H1 (cell line): ENCODE measurements around the gene ATP6V0D1. TPM values are rescaled to one million over a fixed set of nuclear protein-coding genes. Genes with fewer than 3 reads are reported as not detected.

Experiments
- CHD1 ChIP-seq: IDR thresholded peaks from 2 replicates; pipeline ENCODE4 v1.6.1; 2012; ENCODE audit warnings: low read depth, low read length, improper control_type of control experiment
- KDM1A ChIP-seq: fragments of 200-600, 300-600 bp; sonication (generic); IDR thresholded peaks from 2 replicates; pipeline ENCODE4 v1.7.1; 2016; ENCODE audit warnings: mild to moderate bottlenecking, low read length, borderline replicate concordance
- KDM4A ChIP-seq: IDR thresholded peaks from one replicate; pipeline ENCODE4 v1.7.1; 2012; ENCODE audit warnings: low read depth, mild to moderate bottlenecking, moderate library complexity, low read length, inconsistent platforms; ENCODE audit not compliant: severe bottlenecking
- MAX ChIP-seq: IDR thresholded peaks from 2 replicates; pipeline ENCODE4 v1.6.1; 2012; ENCODE audit warnings: inconsistent platforms
- RAD21 ChIP-seq, 2 experiments: IDR thresholded peaks in 1 of 2; conservative IDR thresholded peaks in 1 of 2; 2 replicates each; pipeline ENCODE4 v1.6.1; 2011; ENCODE audit warnings: low read depth in 2 of 2, low read length in 2 of 2, improper control_type of control experiment in 1 of 2, inconsistent platforms in 1 of 2, mild to moderate bottlenecking in 1 of 2, moderate library complexity in 1 of 2
- SP2 ChIP-seq: IDR thresholded peaks from 2 replicates; pipeline ENCODE4 v1.6.1; 2012; ENCODE audit warnings: mild to moderate bottlenecking, low read length, inconsistent platforms
- polyA plus RNA-seq, 7 experiments: library from polyadenylated mRNA; depleted of rRNA in 3 of 7; stranded (reverse) in 5 of 7; unstranded in 2 of 7; fragments of >200 nt in 5 of 7; fragments of 200-250 nt in 2 of 7; gene quantifications; 1 replicate in 5 of 7; 2 replicates in 1 of 7; 4 replicates in 1 of 7; pipeline versions ENCODE4 v1.2.1 to v1.2.3, GENCODE V29; 2011 to 2013; ENCODE audit warnings: missing spikeins in 2 of 7, mixed read lengths in 2 of 7
- total RNA-seq: library from RNA; stranded (reverse); fragmentation: NEBNext Ultra II Directional; extraction: Animal tissue kit (Norgen Biotek cat#: 25700); gene quantifications from 2 replicates; pipeline ENCODE4 v1.2.1, GENCODE V29; 2021

The ATP6V0D1 gene
- total and polyA plus RNA-seq, 2 of the 8 experiments (the other 6 are each of a cell fraction or from before 2014, with no cell fraction given), result 47.3 to 134 TPM

- TF ChIP-seq MAX, result no peak
- no peak for TF ChIP-seq CHD1
- TF ChIP-seq KDM1A, result no peak
- TF ChIP-seq KDM4A, result no peak
- no peak for TF ChIP-seq SP2
- TF ChIP-seq RAD21 (IDR thresholded peaks at IDR 0.05 in 1 of 2, conservative IDR thresholded peaks at IDR 0.05 in 1 of 2; ENCODE audit: low read depth in 2 of 2, low read length in 2 of 2), result no peak
Observed at GRCh38 chr16:67490335-67491096, 9.6 kb upstream of the ATP6V0D1 start (continued).
